GM23338 (cell line): ENCODE results near the gene HLA-DPA1. TPM values are rescaled to one million over a fixed set of nuclear protein-coding genes. Genes with fewer than 3 reads are reported as not detected.

Experiments used
- ATAC-seq: fragments of 200-7000 bp; cut with Tn5 transposase; 3 replicates; pipeline ENCODE4 v1.9.1; 2020
- DNase-seq: peaks from one replicate; pipeline ENCODE4 v3.0.0-alpha.2; 2015; ENCODE audit warnings: low spot score
- H2AFZ ChIP-seq: fragments of 200-600 bp; sonication (generic); 2 replicates; pipeline ENCODE4 v1.8.0; 2016; ENCODE audit warnings: antibody characterized with exemption, mild to moderate bottlenecking, moderate library complexity
- H3F3A ChIP-seq: fragments of 200-600 bp; sonication (generic); replicated peaks from 2 replicates; pipeline ENCODE4 v1.8.0; 2017; ENCODE audit warnings: antibody characterized with exemption, mixed run types, low read depth
- H3K27ac ChIP-seq: fragments of 200-600 bp; sonication (generic); 2 replicates; pipeline ENCODE4 v1.6.1; 2016; ENCODE audit warnings: low read depth
- H3K27me3 ChIP-seq: fragments of 200-600 bp; sonication (generic); 2 replicates; pipeline ENCODE4 v1.8.0; 2016; ENCODE audit warnings: mild to moderate bottlenecking, mixed run types, moderate library complexity; ENCODE audit not compliant: insufficient read depth
- H3K36me3 ChIP-seq: fragments of 200-600 bp; sonication (generic); 2 replicates; pipeline ENCODE4 v1.8.0; 2016; ENCODE audit warnings: mild to moderate bottlenecking; ENCODE audit not compliant: insufficient read depth
- H3K4me1 ChIP-seq: fragments of 200-600 bp; sonication (generic); 2 replicates; pipeline ENCODE4 v1.8.0; 2016; ENCODE audit warnings: mild to moderate bottlenecking, moderate library complexity; ENCODE audit not compliant: insufficient read depth
- H3K4me2 ChIP-seq: fragments of 200-600 bp; sonication (generic); 2 replicates; pipeline ENCODE4 v1.7.1; 2017; ENCODE audit warnings: mixed run types
- H3K4me3 ChIP-seq: fragments of 200-600 bp; sonication (generic); 2 replicates; pipeline ENCODE4 v1.6.1; 2016; ENCODE audit warnings: mixed run types
- H3K79me2 ChIP-seq: fragments of 200-600 bp; sonication (generic); replicated peaks from 2 replicates; pipeline ENCODE4 v1.8.0; 2017; ENCODE audit warnings: mild to moderate bottlenecking; ENCODE audit not compliant: insufficient read depth
- H3K9me2 ChIP-seq: fragments of 200-600 bp; sonication (generic); 2 replicates; pipeline ENCODE4 v1.8.0; 2017; ENCODE audit not compliant: insufficient read depth
- H4K20me1 ChIP-seq: fragments of 200-600 bp; sonication (generic); replicated peaks from 2 replicates; pipeline ENCODE4 v1.8.0; 2017; ENCODE audit warnings: mild to moderate bottlenecking; ENCODE audit not compliant: insufficient read depth
- H3K27ac Mint-ChIP-seq: 2 replicates; pipeline ENCODE4 v1.8.0; 2020; ENCODE audit warnings: inconsistent platforms, mild to moderate bottlenecking, moderate library complexity, mixed read lengths
- H3K27me3 Mint-ChIP-seq: 3 replicates; pipeline ENCODE4 v1.8.0; 2022; ENCODE audit warnings: low read depth, mild to moderate bottlenecking, moderate library complexity, mixed read lengths, inconsistent platforms; ENCODE audit not compliant: insufficient read depth, poor library complexity
- H3K36me3 Mint-ChIP-seq: 3 replicates; pipeline ENCODE4 v1.8.0; 2021; ENCODE audit warnings: low read depth, mild to moderate bottlenecking, inconsistent platforms, moderate library complexity, mixed read lengths
- H3K4me1 Mint-ChIP-seq: 3 replicates; pipeline ENCODE4 v1.8.0; 2020; ENCODE audit warnings: mild to moderate bottlenecking, inconsistent platforms, mixed read lengths
- H3K4me3 Mint-ChIP-seq: 3 replicates; pipeline ENCODE4 v1.8.0; 2021; ENCODE audit warnings: moderate library complexity, mild to moderate bottlenecking, inconsistent platforms, mixed read lengths
- H3K9me3 Mint-ChIP-seq: 3 replicates; pipeline ENCODE4 v1.8.0; 2020; ENCODE audit warnings: moderate library complexity, mild to moderate bottlenecking, inconsistent platforms, mixed read lengths
- CTCF ChIP-seq, 2 experiments: fragments of 200-600 bp in 1 of 2; sonication (generic) in 1 of 2; conservative IDR thresholded peaks; 2 replicates each; pipeline versions ENCODE4 v1.5.1 to v1.6.1; 2016 to 2017; ENCODE audit warnings: antibody characterized with exemption in 2 of 2, low read depth in 2 of 2, mild to moderate bottlenecking in 2 of 2, moderate library complexity in 1 of 2
- REST ChIP-seq: IDR thresholded peaks from one replicate; pipeline ENCODE4 v1.6.1; 2018; ENCODE audit warnings: antibody characterized with exemption; ENCODE audit not compliant: unreplicated experiment
- ZNF114 ChIP-seq: fragments of 250-450 bp; sonication (Bioruptor Pico); IDR thresholded peaks from 2 replicates; pipeline ENCODE4 v1.5.0; 2020; ENCODE audit warnings: mild to moderate bottlenecking, moderate library complexity
- ZNF462 ChIP-seq: fragments of 250-450 bp; sonication (Bioruptor Pico); IDR thresholded peaks from 2 replicates; pipeline ENCODE4 v1.5.0; 2020; ENCODE audit warnings: mild to moderate bottlenecking, moderate library complexity
- polyA plus RNA-seq: library from polyadenylated mRNA; unstranded; fragments of >200 nt; fragmentation: Nextera tagmentation; extraction: Ambion mirVana; gene quantifications from 2 replicates; pipeline ENCODE4 v1.2.1, GENCODE V29; 2016
- total RNA-seq: library from RNA; depleted of rRNA; stranded (reverse); fragments of >200 nt; shearing (Covaris generic); gene quantifications from 2 replicates; pipeline ENCODE4 v1.2.3, GENCODE V29; 2014

HLA-DPA1 gene
- total and polyA plus RNA-seq, 2 experiments from 2014 or later, result 4.1 to 6.9 TPM

- no peak for TF ChIP-seq ZNF462 (CRISPR knock-in tag)
Observed at GRCh38 chr6:33070909-33071308, 2.5 kb downstream of the HLA-DPA1 start (continued).

GRCh38 chr6:33069021-33069738 is 4.3 kb downstream of the HLA-DPA1 start:
- H2AFZ ChIP-seq, result no peak overlapping the region
- H4K20me1 ChIP-seq, result no peaks in the 10 kb centered on the region
- H3K27me3 Mint-ChIP-seq, result no peaks in the 10 kb centered on the region
- H3K4me3 ChIP-seq, result no peak overlapping the region
- ATAC-seq, result peak; percentile 58
- H3K4me1 Mint-ChIP-seq, result peaks cover 5% of the 10 kb centered on the region; the same call in 2 of the 3 replicates
- no peaks in the 10 kb centered on the region for H3K79me2 ChIP-seq
- TF ChIP-seq REST (no peak), CTCF (conservative IDR thresholded peaks at IDR 0.05; ENCODE audit: low read depth in 2 of 2) (peak in 1 of 2 experiments; percentile 23; a peak in 2 of 4 replicates), ZNF114 (no peak)
- H3F3A ChIP-seq, result no peaks in the 10 kb centered on the region
- H3K9me3 Mint-ChIP-seq, result no peaks in the 10 kb centered on the region
- H3K36me3 Mint-ChIP-seq, result no peaks in the 10 kb centered on the region; the same call in 2 of the 3 replicates
- no peaks in the 10 kb centered on the region for H3K27me3 ChIP-seq
- H3K36me3 ChIP-seq, result no peaks in the 10 kb centered on the region
- H3K4me1 ChIP-seq, result no peaks in the 10 kb centered on the region
- H3K27ac ChIP-seq, result no peak overlapping the region
- no peak overlapping the region for H3K4me2 ChIP-seq
- DNase-seq, result peak; percentile 28
- no peak overlapping the region for H3K27ac Mint-ChIP-seq
- H3K9me2 ChIP-seq, result no peaks in the 10 kb centered on the region
- H3K4me3 Mint-ChIP-seq, result no peak overlapping the region
